DMS79 treated with DMSO at 0.1 percent for 48 hours (cell line): ENCODE results near the gene ITPRID2.

Experiments used
- DNase-seq: peaks from one replicate; lab custom pipeline; 2025; lab: John Stamatoyannopoulos, UW

Gene ITPRID2

GRCh38 chr2:181882246-181883020 is 9.1 kb upstream of the ITPRID2 start:
- DNase-seq, result no peak

DNA sequence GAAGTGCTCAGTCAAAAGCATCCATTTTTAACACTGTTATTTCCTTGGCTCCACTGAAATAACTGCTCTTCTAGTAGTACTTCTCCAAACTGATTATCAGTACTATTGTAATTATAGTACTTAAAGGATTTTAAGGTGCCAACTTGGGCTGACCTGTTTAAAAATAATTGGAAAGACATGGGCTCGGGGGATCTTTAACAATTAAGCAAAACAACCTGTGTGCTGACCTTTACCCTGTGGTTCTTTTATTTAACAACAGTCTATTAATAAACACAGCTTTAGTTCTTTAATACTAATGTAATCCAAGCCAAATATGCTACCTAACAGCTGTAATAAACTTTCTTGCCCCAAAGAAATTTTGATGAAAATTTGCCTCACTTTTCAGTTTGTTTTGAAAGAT is 6.9 kb upstream of the ITPRID2 start:
- no peak for DNase-seq

GRCh38 chr2:181885096-181885495 is 6.4 kb upstream of the ITPRID2 start:
- DNase-seq, result no peak

DNA sequence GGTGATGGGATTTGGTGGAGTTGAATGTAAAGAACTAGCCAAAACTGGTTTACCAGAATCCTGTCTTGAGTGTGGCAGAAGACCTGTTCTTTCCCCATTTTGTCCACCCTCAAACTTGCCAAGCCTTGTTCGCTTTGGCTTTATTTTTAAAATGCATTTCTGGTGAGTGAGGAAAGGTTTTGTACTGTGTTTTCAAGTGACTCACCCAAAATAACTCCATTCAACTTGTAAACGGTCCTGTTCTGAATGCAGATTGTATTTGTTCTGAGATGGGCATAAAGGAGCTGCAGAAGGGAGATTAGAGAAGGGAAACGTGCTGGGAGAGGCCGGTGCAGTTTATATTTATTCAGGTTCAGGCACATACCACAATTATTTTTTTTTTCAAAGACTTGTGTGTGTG is 5.3 kb upstream of the ITPRID2 start:
- no peak for DNase-seq

DNA sequence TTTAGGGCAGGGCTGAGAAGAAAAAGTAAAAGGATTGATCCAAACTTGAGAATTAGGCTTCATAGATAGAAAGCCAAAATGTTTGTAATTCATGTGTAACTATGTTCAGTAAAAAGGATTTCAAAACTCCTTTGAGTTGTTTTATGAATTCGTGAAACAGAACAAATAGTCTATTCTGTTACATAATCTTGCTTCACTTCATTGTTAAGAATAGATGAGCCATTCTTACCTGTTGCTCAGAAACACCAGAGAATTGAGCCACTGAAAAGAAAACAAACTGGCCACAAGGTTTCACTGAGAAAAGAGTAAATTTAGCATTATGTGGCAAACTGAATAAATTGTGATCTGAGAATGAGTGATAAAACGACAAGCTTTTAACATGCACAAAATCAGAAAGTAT is 4.5 kb upstream of the ITPRID2 start:
- no peak for DNase-seq

DNA sequence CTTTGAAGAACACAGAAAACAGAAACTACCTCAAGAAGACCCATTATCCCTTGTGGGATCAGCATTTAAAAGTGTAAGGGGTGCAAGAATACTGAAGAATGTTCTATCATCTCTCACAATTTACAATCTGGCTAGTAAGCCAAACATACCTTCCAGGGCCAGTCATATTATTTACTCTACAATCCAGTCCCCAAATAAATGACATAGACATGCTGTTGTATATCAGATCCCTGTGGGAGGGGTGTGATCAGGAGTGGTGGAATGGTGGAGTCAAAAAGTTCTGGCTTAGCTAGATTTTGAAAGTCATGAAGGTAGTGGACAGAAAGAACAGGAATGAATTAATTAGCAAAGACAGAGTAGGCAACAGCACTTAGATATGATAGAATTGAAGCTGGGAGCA is 1.8 kb upstream of the ITPRID2 start:
- no peak for DNase-seq

GRCh38 chr2:181890271-181890670 is 1.3 kb upstream of the ITPRID2 start:
- DNase-seq, result no peak

- DNase-seq, result peak; percentile 77
These were observed 652 bp downstream of the ITPRID2 start for GRCh38 chr2:181891966-181892798.

GRCh38 chr2:181892799-181893435 is 1.4 kb downstream of the ITPRID2 start:
- peak; percentile 36 for DNase-seq

- no peak for DNase-seq
These were observed 2.9 kb downstream of the ITPRID2 start for GRCh38 chr2:181894381-181894780.

- no peak for DNase-seq
These were observed 4.3 kb downstream of the ITPRID2 start for GRCh38 chr2:181895818-181896217.

GRCh38 chr2:181896286-181896685 is 4.8 kb downstream of the ITPRID2 start:
- no peak for DNase-seq

DNA sequence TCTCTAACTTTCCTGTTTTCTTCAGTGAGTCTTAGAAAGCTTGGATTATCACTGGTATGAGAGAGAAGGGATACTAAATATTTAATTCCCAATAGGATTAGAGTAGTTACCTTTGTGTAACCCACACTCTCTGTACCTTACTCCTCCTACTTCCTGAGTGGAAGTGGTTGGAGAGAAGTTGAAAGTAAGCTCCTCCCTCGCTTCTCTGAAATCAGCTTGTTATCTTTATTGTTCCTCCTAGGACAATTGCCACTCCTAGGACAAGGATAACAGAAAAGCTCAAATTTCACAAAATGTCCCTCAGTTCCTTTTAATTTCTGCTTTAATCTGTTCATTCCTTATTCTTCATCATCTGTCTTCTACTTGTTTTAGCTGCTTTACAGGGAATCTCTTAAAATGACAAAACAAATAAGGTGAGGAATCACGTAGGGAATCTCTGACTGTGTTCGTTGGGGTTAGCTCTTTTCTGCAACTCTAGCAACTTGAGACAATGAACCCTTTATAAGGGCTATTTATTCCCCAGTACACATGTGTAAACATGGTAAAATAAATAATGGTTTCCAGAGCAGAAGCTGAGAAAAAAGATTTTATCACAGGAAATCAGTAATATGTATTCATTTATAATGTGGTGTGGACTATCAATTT is 8.6 kb downstream of the ITPRID2 start:
- no peak for DNase-seq

DNA sequence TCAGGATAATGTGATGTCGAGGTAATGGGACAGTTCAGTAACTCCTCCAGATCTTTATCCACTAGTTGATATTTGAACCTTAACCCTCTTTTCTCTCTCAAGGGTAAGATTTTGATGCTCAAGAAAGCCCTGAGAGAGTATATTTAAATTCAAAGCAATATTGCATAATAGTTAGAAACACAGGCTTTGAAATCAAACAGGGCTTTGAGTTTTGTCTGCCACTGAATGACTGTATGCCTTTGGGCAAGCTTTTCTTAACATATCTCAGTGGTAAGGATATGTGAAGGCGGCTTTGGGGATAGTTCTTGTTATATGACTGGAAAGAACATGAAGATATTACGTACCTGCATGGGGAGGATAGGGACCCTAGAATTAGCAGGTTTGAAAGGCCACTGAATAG is 11.1 kb downstream of the ITPRID2 start:
- DNase-seq, result no peak

DNA sequence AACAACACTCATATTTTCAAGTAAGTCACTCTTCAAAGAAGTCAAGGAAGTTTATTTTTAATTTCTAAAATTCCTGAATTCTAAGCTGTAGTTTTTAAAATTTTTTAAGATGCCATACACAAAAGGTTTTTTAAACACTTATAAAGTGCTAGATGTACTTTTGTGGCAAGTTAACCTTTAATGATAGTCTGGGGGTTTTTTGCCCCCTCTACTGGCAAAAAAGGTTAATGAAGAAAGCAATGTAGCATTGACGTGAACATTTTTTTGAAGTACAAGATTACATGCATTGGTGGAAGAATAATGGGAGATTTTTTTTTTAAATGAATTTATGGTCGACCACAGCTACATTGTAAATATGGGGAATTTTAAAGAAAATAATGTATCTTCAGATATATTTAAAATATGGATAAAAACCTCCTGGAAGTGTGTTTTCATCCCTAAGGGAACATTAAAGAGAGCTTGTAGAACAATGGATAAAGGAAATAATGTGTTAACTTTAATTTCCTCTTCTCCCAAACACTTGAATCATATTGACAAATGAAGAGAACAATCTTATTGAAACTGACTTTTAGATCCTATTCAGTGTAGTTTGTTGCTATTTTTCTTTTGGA is 12.6 kb downstream of the ITPRID2 start:
- peak; percentile 22 for DNase-seq

- DNase-seq, result no peak
These were observed 15.5 kb downstream of the ITPRID2 start for GRCh38 chr2:181907057-181907456.

GRCh38 chr2:181907635-181908034 is 16.1 kb downstream of the ITPRID2 start:
- DNase-seq, result no peak

GRCh38 chr2:181910028-181910831 is 18.7 kb downstream of the ITPRID2 start:
- no peak for DNase-seq

DNA sequence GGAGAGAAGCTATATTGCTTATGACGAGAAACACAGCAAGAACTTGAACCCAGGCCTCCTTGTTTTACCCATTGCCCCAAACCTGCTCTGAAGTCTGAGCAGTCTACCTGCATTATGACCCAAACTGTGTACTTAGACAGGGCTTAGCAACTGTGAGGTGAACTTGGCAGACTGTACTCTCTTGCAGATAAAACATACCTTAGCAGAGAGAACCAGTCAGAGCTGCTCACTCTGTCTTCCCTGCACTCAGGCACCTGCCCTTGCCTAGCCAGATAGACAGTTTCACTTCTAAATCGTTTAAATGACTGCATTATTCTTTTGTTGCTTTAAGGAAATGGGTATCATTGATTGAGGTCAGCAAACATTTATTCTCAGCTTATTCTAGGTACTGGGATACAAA is 20.3 kb downstream of the ITPRID2 start:
- DNase-seq, result no peak

DNA sequence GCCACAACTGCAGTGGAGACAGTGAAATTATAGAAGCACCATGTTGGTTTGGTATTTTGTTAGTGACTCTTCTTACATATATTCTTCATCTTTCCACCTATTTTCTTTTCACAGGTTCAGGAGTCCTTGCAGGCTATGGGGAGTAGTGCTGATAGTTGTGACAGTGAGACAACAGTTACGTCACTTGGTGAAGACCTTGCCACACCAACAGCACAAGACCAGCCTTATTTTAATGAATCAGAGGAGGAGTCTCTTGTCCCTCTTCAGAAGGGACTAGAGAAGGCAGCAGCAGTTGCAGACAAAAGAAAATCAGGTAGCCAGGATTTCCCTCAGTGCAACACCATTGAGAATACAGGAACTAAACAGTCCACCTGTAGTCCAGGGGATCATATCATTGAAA is 23.6 kb downstream of the ITPRID2 start:
- no peak for DNase-seq
